Neural progenitor cell (in vitro differentiated cells): ENCODE data around the gene KRTAP21-3.

ENCODE experiments used
- CTCF ChIP-seq: fragments of 200-600 bp; sonication (generic); IDR thresholded peaks from 2 replicates; pipeline ENCODE4 v1.5.1; 2017; ENCODE audit warnings: antibody characterized with exemption, mild to moderate bottlenecking
- EZH2 ChIP-seq: fragments of 200-600 bp; sonication (generic); IDR thresholded peaks from 2 replicates; pipeline ENCODE4 v1.6.1; 2017; ENCODE audit warnings: antibody characterized with exemption, mild to moderate bottlenecking, moderate library complexity
- EZH2phosphoT487 ChIP-seq: fragments of 200-600 bp; sonication (generic); IDR thresholded peaks from 2 replicates; pipeline ENCODE4 v1.6.1; 2017; ENCODE audit warnings: antibody characterized with exemption

DNA sequence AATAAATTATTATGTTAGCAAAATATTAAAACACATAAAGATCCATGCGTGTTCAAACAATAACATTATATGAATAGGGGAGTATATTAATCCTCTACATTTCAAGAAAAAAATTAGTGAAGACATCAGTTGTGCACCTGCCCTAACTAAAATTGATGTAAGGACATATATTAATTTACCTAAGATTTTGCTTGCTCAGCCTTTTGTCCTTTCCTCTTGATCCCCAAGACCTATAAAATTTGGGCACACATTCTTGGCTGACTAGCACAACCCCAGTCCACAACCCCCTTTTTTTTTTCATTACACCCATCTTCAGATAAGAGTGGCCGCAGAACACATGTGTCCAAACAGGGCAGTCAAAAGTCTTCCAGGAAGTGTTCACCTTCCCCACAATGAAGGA is 21.9 kb upstream of the KRTAP21-3 start:
- TF ChIP-seq CTCF (no peak), EZH2phosphoT487 (no peak), EZH2 (no peak)
